ENCODE measurements around the gene SLC35F4. TPM values are rescaled to one million over a fixed set of nuclear protein-coding genes. Genes with fewer than 3 reads are reported as not detected.

SLC35F4 gene
- total and polyA plus RNA-seq, 2 donors (not counting 3 experiments of a cell fraction or from before 2014, with no cell fraction given): not detected

DNA sequence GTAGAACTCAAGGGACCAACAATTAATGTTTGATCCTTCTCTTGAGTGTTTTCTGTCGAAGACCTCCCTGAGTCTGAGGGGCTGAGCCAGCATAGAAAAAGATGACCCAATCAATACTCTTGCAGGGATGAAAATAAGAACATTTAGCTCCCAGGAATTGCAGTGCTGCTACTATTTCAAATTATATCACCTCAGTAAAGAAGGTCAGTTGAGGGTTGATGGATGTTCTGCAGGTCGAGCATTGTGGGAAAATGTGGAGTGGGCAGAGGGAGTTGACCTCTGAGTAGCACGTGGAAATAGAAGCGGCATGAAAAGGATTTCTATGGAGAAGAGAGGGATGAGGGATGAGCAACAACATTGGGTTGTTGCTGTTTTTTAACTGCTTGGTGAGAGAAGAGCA, 297.3 kb downstream of the SLC35F4 start:
- H3K79me2 ChIP-seq (ENCODE audit: control insufficient read depth, insufficient read depth, low read length): no peaks in the 10 kb centered on the region
- no peaks in the 10 kb centered on the region for H3K27me3 ChIP-seq (ENCODE audit: control insufficient read depth in 2 of 2, insufficient read depth in 2 of 2, low read length in 2 of 2)
- CTCF ChIA-PET: no interaction called here
- POLR2A ChIA-PET: no interaction called here
- intact Hi-C loops (cut with micrococcal nuclease) (no loop called here), dilution Hi-C loops (cut with MboI; ENCODE audit: extremely low pct_ligation_motif_present, low sequenced_read_pairs) (no loop called here)
- no peak overlapping the region for H3K4me3 ChIP-seq (replicated peaks in 1 of 3; ENCODE audit: insufficient read depth in 1 of 3, low read depth in 1 of 3, low read length in 3 of 3)
- H3K9me3 ChIP-seq (replicated peaks; ENCODE audit: control insufficient read depth, insufficient read depth, low read length): no peaks in the 10 kb centered on the region
- no peak overlapping the region for H2AFZ ChIP-seq (ENCODE audit: low read depth, low read length)
- DNase-seq (ENCODE audit: low read depth, low spot score) (no peak), FAIRE-seq (no peak)
- TF ChIP-seq EZH2 (IDR thresholded peaks at IDR 0.05; ENCODE audit: borderline replicate concordance, low read depth, low read length, severe bottlenecking) (no peak), FOS (IDR thresholded peaks at IDR 0.05; ENCODE audit: borderline replicate concordance, insufficient read depth, low read length) (no peak), POLR2AphosphoS5 (IDR thresholded peaks at IDR 0.05; ENCODE audit: insufficient read depth, low read depth, low read length) (no peak), MYC (IDR thresholded peaks at IDR 0.05; ENCODE audit: low read depth, low read length) (no peak), POLR2A (IDR thresholded peaks at IDR 0.05; ENCODE audit: low read depth, low read length) (no peak), GATA2 (IDR thresholded peaks at IDR 0.05; ENCODE audit: insufficient read depth, insufficient read length, low read depth, low read length) (no peak)
- TF ChIP-seq, protein P1, sequence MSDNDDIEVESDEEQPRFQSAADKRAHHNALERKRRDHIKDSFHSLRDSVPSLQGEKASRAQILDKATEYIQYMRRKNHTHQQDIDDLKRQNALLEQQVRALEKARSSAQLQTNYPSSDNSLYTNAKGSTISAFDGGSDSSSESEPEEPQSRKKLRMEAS (IDR thresholded peaks at IDR 0.05; ENCODE audit: insufficient read depth, insufficient read length): no peak
- no peak overlapping the region for H3K4me2 ChIP-seq (ENCODE audit: insufficient read depth, low read length)
- no peak overlapping the region for H3K27ac ChIP-seq (ENCODE audit: insufficient read depth, low read depth, low read length)
- H3K36me3 ChIP-seq (ENCODE audit: control insufficient read depth in 2 of 2, extremely low read depth in 1 of 2, insufficient read depth in 2 of 2, low read length in 2 of 2): no peaks in the 10 kb centered on the region
- BruUV-seq (replicated peaks): no TSS peak
- H4K20me1 ChIP-seq (replicated peaks; ENCODE audit: control insufficient read depth, extremely low read depth, insufficient read depth, low read length): no peaks in the 10 kb centered on the region
- H3K9me1 ChIP-seq (replicated peaks; ENCODE audit: control insufficient read depth, extremely low read depth, insufficient read depth, low read length): no peaks in the 10 kb centered on the region
- H3K9ac ChIP-seq (replicated peaks; ENCODE audit: extremely low read depth, insufficient read depth, low read length): no peak overlapping the region
- H3K4me1 ChIP-seq (ENCODE audit: control insufficient read depth, extremely low read depth, insufficient read depth, low read length): no peaks in the 10 kb centered on the region

DNA sequence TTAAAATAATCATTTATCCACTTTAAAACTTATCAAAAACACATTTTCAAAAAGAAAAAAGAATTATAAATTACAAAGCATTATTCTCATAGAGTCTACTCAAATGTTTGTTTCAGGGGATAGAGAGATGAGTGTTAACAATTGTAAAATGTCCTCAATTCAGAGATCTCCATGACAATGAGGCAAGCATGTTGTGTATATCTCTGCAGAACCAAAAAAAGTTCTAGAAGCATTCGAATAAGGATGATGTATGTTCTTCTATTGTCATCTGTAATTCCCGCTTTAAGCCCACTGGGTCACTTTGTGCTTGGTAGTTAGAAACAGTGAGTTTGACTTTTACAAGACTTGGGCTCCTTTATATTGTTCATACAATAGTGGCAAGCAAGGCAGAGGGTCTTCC, 298.7 kb downstream of the SLC35F4 start:
- intact Hi-C loops (cut with micrococcal nuclease): no loop called here
- Histone ChIP-seq H4K20me1 (replicated peaks; ENCODE audit: control insufficient read depth, extremely low read depth, insufficient read depth, low read length) (no peaks in the 10 kb centered on the region), H3K9ac (replicated peaks; ENCODE audit: extremely low read depth, insufficient read depth, low read length) (no peak overlapping the region), H3K4me2 (ENCODE audit: insufficient read depth, low read length) (no peak overlapping the region), H3K4me3 (replicated peaks in 1 of 3; ENCODE audit: insufficient read depth in 1 of 3, low read depth in 1 of 3, low read length in 3 of 3) (no peak overlapping the region), H3K79me2 (ENCODE audit: control insufficient read depth, insufficient read depth, low read length) (no peaks in the 10 kb centered on the region), H3K9me3 (replicated peaks; ENCODE audit: control insufficient read depth, insufficient read depth, low read length) (no peaks in the 10 kb centered on the region), H3K27ac (ENCODE audit: insufficient read depth, low read depth, low read length) (no peak overlapping the region), H3K9me1 (replicated peaks; ENCODE audit: control insufficient read depth, extremely low read depth, insufficient read depth, low read length) (no peaks in the 10 kb centered on the region), H3K4me1 (ENCODE audit: control insufficient read depth, extremely low read depth, insufficient read depth, low read length) (no peaks in the 10 kb centered on the region), H3K27me3 (ENCODE audit: control insufficient read depth in 2 of 2, insufficient read depth in 2 of 2, low read length in 2 of 2) (no peaks in the 10 kb centered on the region), H2AFZ (ENCODE audit: low read depth, low read length) (no peak overlapping the region), H3K36me3 (ENCODE audit: control insufficient read depth in 2 of 2, extremely low read depth in 1 of 2, insufficient read depth in 2 of 2, low read length in 2 of 2) (no peaks in the 10 kb centered on the region)
- CTCF ChIA-PET: no interaction called here
- POLR2A ChIA-PET: no interaction called here
- DNase-seq (ENCODE audit: low read depth, low spot score) (no peak), FAIRE-seq (no peak)
- dilution Hi-C loops (cut with MboI; ENCODE audit: extremely low pct_ligation_motif_present, low sequenced_read_pairs): no loop called here
- no peak for TF ChIP-seq POLR2A (IDR thresholded peaks at IDR 0.05; ENCODE audit: low read depth, low read length)
- TF ChIP-seq, protein P1 (IDR thresholded peaks at IDR 0.05; ENCODE audit: insufficient read depth, insufficient read length): no peak
- no peak for TF ChIP-seq EZH2 (IDR thresholded peaks at IDR 0.05; ENCODE audit: borderline replicate concordance, low read depth, low read length, severe bottlenecking)
- TF ChIP-seq MYC (IDR thresholded peaks at IDR 0.05; ENCODE audit: low read depth, low read length): no peak
- TF ChIP-seq JUN (IDR thresholded peaks at IDR 0.05; ENCODE audit: borderline replicate concordance, insufficient read depth, insufficient read length, low read depth): no peak
- no peak for TF ChIP-seq FOS (IDR thresholded peaks at IDR 0.05; ENCODE audit: borderline replicate concordance, insufficient read depth, low read length)
- TF ChIP-seq POLR2AphosphoS5 (IDR thresholded peaks at IDR 0.05; ENCODE audit: insufficient read depth, low read depth, low read length): no peak
- TF ChIP-seq, protein P2, sequence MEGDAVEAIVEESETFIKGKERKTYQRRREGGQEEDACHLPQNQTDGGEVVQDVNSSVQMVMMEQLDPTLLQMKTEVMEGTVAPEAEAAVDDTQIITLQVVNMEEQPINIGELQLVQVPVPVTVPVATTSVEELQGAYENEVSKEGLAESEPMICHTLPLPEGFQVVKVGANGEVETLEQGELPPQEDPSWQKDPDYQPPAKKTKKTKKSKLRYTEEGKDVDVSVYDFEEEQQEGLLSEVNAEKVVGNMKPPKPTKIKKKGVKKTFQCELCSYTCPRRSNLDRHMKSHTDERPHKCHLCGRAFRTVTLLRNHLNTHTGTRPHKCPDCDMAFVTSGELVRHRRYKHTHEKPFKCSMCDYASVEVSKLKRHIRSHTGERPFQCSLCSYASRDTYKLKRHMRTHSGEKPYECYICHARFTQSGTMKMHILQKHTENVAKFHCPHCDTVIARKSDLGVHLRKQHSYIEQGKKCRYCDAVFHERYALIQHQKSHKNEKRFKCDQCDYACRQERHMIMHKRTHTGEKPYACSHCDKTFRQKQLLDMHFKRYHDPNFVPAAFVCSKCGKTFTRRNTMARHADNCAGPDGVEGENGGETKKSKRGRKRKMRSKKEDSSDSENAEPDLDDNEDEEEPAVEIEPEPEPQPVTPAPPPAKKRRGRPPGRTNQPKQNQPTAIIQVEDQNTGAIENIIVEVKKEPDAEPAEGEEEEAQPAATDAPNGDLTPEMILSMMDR (IDR thresholded peaks at IDR 0.05; ENCODE audit: extremely low read depth in 1 of 2, insufficient read depth in 1 of 2, low read depth in 1 of 2, low read length in 2 of 2): no peak
- no peak for TF ChIP-seq GATA2 (IDR thresholded peaks at IDR 0.05; ENCODE audit: insufficient read depth, insufficient read length, low read depth, low read length)
- no TSS peak for BruUV-seq (replicated peaks)

Data from endothelial cell of umbilical vein (primary cell).